Uterus (tissue), 4 donors: ENCODE measurements around the gene SNX10. TPM values are rescaled to one million over a fixed set of nuclear protein-coding genes. Genes with fewer than 3 reads are reported as not detected.

Experiments used
- DNase-seq, 2 donors: peaks; one replicate each; pipeline ENCODE4 v3.0.0-alpha.2; 2019 to 2020
- H3K27ac ChIP-seq, 2 donors: fragments of 200-600 bp; sonication (generic); 1 replicate in 1 of 2; 2 replicates in 1 of 2; pipeline ENCODE4 v1.5.1; 2016 to 2018
- H3K27me3 ChIP-seq, 2 donors: fragments of 200-600 bp; sonication (generic); one replicate each; pipeline ENCODE4 v1.5.1; 2018 to 2019; ENCODE audit warnings: control low read depth in 1 of 2
- H3K36me3 ChIP-seq, 2 donors: fragments of 200-600 bp; sonication (generic); one replicate each; pipeline ENCODE4 v1.5.1; 2019; ENCODE audit warnings: control low read depth in 1 of 2
- H3K4me1 ChIP-seq, 2 donors: fragments of 200-600 bp; sonication (generic); one replicate each; pipeline ENCODE4 v1.5.1; 2018 to 2019; ENCODE audit warnings: control low read depth in 1 of 2
- H3K4me3 ChIP-seq, 2 donors: fragments of 200-600 bp; sonication (generic); 1 replicate in 1 of 2; 2 replicates in 1 of 2; pipeline ENCODE4 v1.5.1; 2018 to 2019; ENCODE audit warnings: mild to moderate bottlenecking in 1 of 2
- H3K9me3 ChIP-seq, 2 donors: fragments of 200-600 bp; sonication (generic); one replicate each; pipeline ENCODE4 v1.5.1; 2019; ENCODE audit warnings: control low read depth in 1 of 2
- POLR2A ChIP-seq, 2 donors: fragments of 450-650 bp; IDR thresholded peaks; one replicate each; pipeline ENCODE4 v1.6.1; 2016; ENCODE audit warnings: antibody characterized with exemption in 2 of 2, mild to moderate bottlenecking in 1 of 2, moderate library complexity in 1 of 2
- intact Hi-C: fragments of 100-400 bp; cut with DNase I; formaldehyde crosslinking; loops from one replicate; pipeline ENCODE4 v1.15.1; 2023; ENCODE audit warnings: low total_unique reads
- total RNA-seq, 4 donors: library from RNA; depleted of rRNA in 3 of 4; stranded (reverse); fragments of >200 nt in 3 of 4; gene quantifications; one replicate each; pipeline versions ENCODE4 v1.1.0 to v1.2.4, GENCODE V29; 2014 to 2023
- TF ChIP-seq, protein P1 (sequence below), 4 experiments: fragments of 200-600 bp in 2 of 4; fragments of 450-650 bp in 2 of 4; sonication (generic) in 2 of 4; IDR thresholded peaks; one replicate each; pipeline ENCODE4 v1.5.1; 2016 to 2019; ENCODE audit warnings: antibody characterized with exemption in 4 of 4, mild to moderate bottlenecking in 2 of 4, moderate library complexity in 1 of 4
- donor health status: DM: yes; HTN: yes; CAD: no.

The SNX10 gene
- total RNA-seq, 4 donors from 2014 or later, result 7.7 to 16.8 (median 9.7) TPM

GRCh38 chr7:26345202-26345601 is 53.5 kb downstream of the SNX10 start:
- intact Hi-C loops, result no loop called here
- H3K4me1 ChIP-seq, result no peaks in the 10 kb centered on the region
- DNase-seq, result no peak
- no peak overlapping the region for H3K4me3 ChIP-seq
- H3K36me3 ChIP-seq, result no peaks in the 10 kb centered on the region
- H3K9me3 ChIP-seq, result no peaks in the 10 kb centered on the region
- H3K27ac ChIP-seq, result no peak overlapping the region
- no peaks in the 10 kb centered on the region for H3K27me3 ChIP-seq
- TF ChIP-seq, protein P1, sequence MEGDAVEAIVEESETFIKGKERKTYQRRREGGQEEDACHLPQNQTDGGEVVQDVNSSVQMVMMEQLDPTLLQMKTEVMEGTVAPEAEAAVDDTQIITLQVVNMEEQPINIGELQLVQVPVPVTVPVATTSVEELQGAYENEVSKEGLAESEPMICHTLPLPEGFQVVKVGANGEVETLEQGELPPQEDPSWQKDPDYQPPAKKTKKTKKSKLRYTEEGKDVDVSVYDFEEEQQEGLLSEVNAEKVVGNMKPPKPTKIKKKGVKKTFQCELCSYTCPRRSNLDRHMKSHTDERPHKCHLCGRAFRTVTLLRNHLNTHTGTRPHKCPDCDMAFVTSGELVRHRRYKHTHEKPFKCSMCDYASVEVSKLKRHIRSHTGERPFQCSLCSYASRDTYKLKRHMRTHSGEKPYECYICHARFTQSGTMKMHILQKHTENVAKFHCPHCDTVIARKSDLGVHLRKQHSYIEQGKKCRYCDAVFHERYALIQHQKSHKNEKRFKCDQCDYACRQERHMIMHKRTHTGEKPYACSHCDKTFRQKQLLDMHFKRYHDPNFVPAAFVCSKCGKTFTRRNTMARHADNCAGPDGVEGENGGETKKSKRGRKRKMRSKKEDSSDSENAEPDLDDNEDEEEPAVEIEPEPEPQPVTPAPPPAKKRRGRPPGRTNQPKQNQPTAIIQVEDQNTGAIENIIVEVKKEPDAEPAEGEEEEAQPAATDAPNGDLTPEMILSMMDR (IDR thresholded peaks at IDR 0.05), result no peak
- no peak for TF ChIP-seq POLR2A (IDR thresholded peaks at IDR 0.05)

- TF ChIP-seq POLR2A (IDR thresholded peaks at IDR 0.05), result no peak
- TF ChIP-seq, protein P1 (IDR thresholded peaks at IDR 0.05), result no peak
- Histone ChIP-seq H3K27ac (no peak overlapping the region), H3K27me3 (no peaks in the 10 kb centered on the region), H3K9me3 (no peaks in the 10 kb centered on the region), H3K4me1 (no peaks in the 10 kb centered on the region), H3K36me3 (no peaks in the 10 kb centered on the region), H3K4me3 (no peak overlapping the region)
- intact Hi-C loops, result no loop called here
- DNase-seq, result no peak
Measured at GRCh38 chr7:26345837-26346236, 54.2 kb downstream of the SNX10 start.

DNA sequence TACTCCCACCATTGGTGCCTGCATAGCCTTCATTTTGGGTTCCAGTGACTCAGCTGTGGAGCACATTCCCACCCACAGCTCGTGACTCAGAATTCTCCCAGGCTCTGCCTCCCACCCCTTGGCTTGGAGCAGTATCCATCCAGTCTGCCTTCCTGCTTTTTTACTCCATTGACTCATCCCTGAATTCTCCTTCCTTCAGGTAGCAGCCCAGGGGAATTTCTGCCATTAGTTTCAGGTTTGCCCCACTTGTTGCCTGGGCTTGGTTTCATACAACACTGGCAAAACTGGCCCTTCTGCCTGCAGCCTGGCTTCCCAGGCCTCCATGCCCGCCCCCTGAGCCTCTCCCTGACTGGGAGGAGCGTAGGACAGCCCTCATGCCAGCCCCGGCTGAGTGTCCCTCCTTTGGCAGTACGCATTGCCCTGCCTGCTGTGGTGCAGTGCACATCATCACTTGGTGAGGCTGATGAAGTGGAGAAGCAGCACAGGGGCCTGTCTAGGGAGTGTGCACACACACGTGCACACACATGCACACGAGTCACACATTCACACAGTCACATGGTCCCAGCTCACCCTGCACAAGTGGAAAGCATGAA is 55.0 kb downstream of the SNX10 start:
- intact Hi-C loops, result no loop called here
- no peaks in the 10 kb centered on the region for H3K36me3 ChIP-seq
- H3K4me1 ChIP-seq, result no peaks in the 10 kb centered on the region
- TF ChIP-seq, protein P1 (IDR thresholded peaks at IDR 0.05), result no peak
- TF ChIP-seq POLR2A (IDR thresholded peaks at IDR 0.05), result no peak
- no peaks in the 10 kb centered on the region for H3K9me3 ChIP-seq
- H3K27ac ChIP-seq, result no peak overlapping the region
- H3K27me3 ChIP-seq, result no peaks in the 10 kb centered on the region
- H3K4me3 ChIP-seq, result no peak overlapping the region
- peak in 1 of 2 donors; percentile 37 for DNase-seq

DNA sequence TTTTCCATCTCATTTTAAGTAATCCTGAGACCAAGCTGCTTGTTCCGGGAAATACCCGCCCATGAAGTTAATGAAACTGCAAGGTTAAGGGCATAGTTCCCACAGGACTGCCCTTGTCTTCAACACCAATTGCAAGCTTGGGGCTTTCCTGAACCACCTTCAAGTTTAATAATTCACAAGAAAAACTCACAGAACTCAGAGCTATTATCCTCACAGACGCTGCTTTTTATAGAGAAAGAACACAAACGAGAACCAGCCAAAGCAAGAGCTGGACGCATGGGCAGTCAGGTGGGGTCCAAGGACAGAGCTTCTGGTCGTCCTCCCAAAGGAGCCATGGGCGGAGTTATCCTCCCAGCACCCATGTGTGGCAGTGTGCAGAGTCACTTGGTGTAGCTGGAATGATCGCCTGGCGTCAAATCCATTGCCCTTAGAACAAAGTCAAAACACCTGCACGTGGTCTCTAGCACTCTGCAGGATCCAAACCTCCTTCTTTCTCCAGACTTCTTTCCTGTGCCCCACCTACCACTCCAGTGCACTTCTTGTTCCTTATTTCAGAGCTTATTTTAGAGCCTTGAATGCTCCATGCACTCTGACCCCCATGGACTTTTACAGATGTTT is 56.7 kb downstream of the SNX10 start:
- Histone ChIP-seq H3K4me1 (no peaks in the 10 kb centered on the region), H3K36me3 (no peaks in the 10 kb centered on the region), H3K4me3 (no peak overlapping the region), H3K27me3 (no peaks in the 10 kb centered on the region), H3K9me3 (no peaks in the 10 kb centered on the region), H3K27ac (peak overlapping the region in 1 of 2 donors; percentile 26)
- TF ChIP-seq, protein P1 (IDR thresholded peaks at IDR 0.05), result no peak
- no peak for TF ChIP-seq POLR2A (IDR thresholded peaks at IDR 0.05)
- intact Hi-C loops, result no loop called here
- DNase-seq, result no peak

DNA sequence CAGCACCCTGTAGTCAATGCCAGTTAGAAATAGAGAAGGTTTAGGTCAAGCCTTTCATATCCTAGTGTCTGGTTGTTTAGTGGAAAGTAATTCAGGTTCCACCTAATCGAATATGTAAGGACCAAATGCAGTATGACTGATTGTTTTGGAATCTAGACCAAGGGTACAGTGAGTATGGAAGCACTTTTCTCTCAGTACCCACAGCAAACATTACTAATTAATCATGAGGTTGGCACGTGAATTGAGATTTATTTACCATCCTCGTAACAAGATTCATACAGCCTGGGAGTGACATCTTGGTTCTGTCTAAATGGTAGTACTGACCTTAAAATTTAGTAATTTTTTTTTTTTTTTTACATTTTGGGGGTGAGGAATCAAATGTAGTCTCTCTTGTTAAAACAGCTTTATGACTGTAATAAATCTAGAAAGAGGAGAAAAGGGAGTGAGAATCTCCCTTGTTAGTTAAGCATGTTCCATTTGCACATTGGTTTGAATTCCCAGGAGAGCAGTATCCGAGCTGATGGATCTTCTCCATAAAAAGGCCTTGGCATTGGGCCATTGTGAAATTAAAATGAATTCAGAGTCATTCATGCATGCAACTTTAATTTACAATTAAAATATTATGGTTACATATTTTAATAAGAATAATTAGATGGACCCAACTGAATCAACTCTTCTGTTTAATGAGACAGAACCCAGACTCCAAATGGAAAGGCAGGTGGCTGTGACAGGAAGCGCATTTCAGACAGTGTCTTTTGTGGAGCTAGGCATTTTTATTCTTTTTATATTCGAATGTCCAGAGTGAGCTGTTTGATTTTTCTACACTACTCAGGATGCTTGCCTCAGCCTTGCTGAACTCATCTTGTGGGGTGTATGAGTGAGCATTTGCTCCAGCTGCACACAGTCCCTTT is 57.6 kb downstream of the SNX10 start:
- Histone ChIP-seq H3K4me3 (no peak overlapping the region), H3K36me3 (no peaks in the 10 kb centered on the region), H3K4me1 (no peaks in the 10 kb centered on the region), H3K27me3 (no peaks in the 10 kb centered on the region), H3K27ac (peak overlapping the region; percentile 26 to 31), H3K9me3 (no peaks in the 10 kb centered on the region)
- TF ChIP-seq, protein P1 (IDR thresholded peaks at IDR 0.05), result no peak
- no peak for TF ChIP-seq POLR2A (IDR thresholded peaks at IDR 0.05)
- no peak for DNase-seq
- intact Hi-C loops, result no loop called here
